BLaER1 treated with 17β-estradiol and CSF1 and Interleukin-3, amounts not matched to agents 10 nM and 100 nM (cell line): ENCODE measurements around the gene MPND.

ENCODE experiments used
- H3K27ac ChIP-seq, 11 experiments: shearing (Covaris generic); formaldehyde crosslinking; 2 replicates each; pipeline ENCODE4 v1.8.1; 2022
- H3K27me3 ChIP-seq, 11 experiments: shearing (Covaris generic); formaldehyde crosslinking; 2 replicates each; pipeline ENCODE4 v1.8.1; 2022
- H3K36me3 ChIP-seq, 11 experiments: shearing (Covaris generic); formaldehyde crosslinking; 2 replicates each; pipeline ENCODE4 v1.8.1; 2022
- H3K4me1 ChIP-seq, 10 experiments: shearing (Covaris generic); formaldehyde crosslinking; 2 replicates each; pipeline ENCODE4 v1.8.1; 2022
- H3K4me2 ChIP-seq, 11 experiments: shearing (Covaris generic); formaldehyde crosslinking; 2 replicates each; pipeline ENCODE4 v1.8.1; 2022
- H3K4me3 ChIP-seq, 10 experiments: shearing (Covaris generic); formaldehyde crosslinking; 2 replicates each; pipeline ENCODE4 v1.8.1; 2022
- H3K9ac ChIP-seq, 11 experiments: shearing (Covaris generic); formaldehyde crosslinking; 2 replicates each; pipeline ENCODE4 v1.8.1; 2022
- H3K9me3 ChIP-seq, 11 experiments: shearing (Covaris generic); formaldehyde crosslinking; replicated peaks in 1 of 11; 2 replicates each; pipeline ENCODE4 v1.8.1; 2022
- H4K20me1 ChIP-seq, 11 experiments: shearing (Covaris generic); formaldehyde crosslinking; 2 replicates each; pipeline ENCODE4 v1.8.1; 2022
- Cebpa-rat ChIP-seq, 11 experiments: shearing (Covaris generic); IDR thresholded peaks; 2 replicates each; pipeline ENCODE4 v1.8.1; 2022

Gene MPND

DNA sequence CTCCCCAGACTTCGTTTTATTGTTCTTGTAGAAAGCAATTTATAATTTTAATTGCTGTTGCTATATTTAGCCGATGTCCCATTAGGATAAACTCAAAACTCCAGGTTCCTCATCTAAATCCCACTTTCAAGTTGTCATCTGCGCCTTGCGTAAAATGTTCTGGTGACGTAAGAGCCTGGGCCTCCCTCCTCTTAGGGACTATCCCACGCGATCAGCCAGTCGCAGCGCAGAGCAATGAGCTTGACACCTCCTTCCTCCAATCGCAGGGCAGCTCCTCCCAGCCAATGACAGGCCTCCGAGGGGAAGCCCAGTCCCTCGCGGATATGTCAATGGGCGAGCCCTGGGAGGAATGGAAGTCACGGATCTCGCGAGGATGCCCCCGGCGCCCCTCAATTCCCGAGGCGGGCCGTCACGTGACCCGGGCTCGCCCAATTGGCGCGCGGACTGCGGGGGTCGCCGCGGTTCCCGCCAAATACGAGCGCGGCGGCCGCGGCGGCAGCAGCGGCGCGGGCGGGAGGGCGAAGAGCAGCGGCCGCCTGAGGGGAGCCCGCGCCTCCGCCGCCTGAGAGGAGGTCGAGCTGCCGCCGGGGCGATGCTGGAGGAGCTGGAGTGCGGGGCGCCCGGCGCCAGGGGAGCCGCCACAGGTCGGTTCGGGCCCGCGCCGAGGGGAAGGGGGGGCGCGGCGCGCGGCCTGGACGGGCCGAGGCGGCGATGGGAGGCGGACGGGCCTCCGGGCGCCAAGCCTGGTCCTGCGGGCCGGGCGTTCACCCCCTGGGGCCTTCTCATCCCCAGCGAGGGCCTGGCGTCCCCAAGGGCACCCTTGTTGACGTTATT, 59.0 kb downstream of the MPND start, which contains the start of gene CHAF1A:
CHAF1A (plus strand) TSS at position 470 of the 834 bp plus-strand sequence; CDS start at position 593, 123 bp downstream.
- Histone ChIP-seq H3K27ac (peak within 1 kb of the TSS; percentile 71 to 99 (median 97)), H3K36me3 (peaks cover 9 to 54% (median 37%) of the 10 kb centered on the region in 11 experiments), H3K4me3 (peak within 1 kb of the TSS; percentile 90 to 99 (median 96)), H3K9me3 (peaks cover 0 to 3% (median 0%) of the 10 kb centered on the region in 11 experiments; a peak in 1 of 22 replicates), H3K27me3 (no peaks in the 10 kb centered on the region), H3K9ac (peak within 1 kb of the TSS; percentile 90 to 99 (median 98)), H4K20me1 (peaks cover 17 to 76% (median 66%) of the 10 kb centered on the region in 11 experiments), H3K4me1 (peaks cover 45 to 73% (median 66%) of the 10 kb centered on the region in 10 experiments), H3K4me2 (peak within 1 kb of the TSS; percentile 86 to 98 (median 95))
- peak in 2 of 11 experiments; percentile 57 to 58; a peak in 4 of 22 replicates for TF ChIP-seq Cebpa-rat (IDR thresholded peaks at IDR 0.05)

DNA sequence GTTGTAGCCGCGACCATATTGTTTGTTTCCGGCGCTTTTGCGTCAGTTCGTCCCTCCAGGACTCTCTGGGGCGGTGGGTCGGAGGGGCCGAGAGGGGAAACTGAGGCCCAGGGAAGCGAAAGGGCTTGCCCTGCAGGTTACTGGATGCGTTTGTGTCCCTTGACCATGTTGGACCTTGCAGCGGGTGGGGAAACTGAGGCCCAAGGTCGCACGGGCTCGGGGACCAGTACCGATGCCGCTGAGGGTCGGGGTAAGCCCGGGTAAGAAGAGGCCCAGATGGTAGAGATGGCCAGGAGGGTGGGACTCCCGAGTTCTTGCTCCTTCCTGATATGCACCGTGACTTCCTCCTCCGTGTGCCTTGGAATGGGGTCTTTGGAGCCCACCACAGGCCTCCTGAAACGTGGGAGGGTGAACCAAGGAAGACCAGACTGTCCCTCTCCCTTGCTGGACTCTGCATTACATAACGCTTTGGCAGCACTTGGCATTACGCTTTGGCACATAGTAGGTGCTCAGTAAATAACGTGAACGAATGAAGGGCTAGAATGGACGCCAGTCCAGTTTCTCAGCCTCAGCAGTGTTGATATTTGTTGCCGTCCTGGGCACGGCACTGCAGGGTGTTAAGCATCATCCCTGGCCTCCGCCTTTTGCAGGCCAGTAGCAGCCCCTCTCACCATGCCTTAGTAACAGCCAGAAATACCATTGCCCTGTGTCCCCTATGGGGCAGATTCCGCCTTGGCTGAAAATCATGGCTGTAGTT, 59.8 kb downstream of the MPND start:
- peaks cover under 1 to 54% (median 37%) of the 10 kb centered on the region in 11 experiments; a peak in 20 of 22 replicates for H3K36me3 ChIP-seq
- H3K9me3 ChIP-seq: peaks cover 0 to 3% (median 0%) of the 10 kb centered on the region in 11 experiments; a peak in 1 of 22 replicates
- TF ChIP-seq Cebpa-rat (IDR thresholded peaks at IDR 0.05): no peak; a peak in 1 of 22 replicates
- H3K4me3 ChIP-seq: peak overlapping the region; percentile 90 to 99 (median 96)
- peaks cover 37 to 65% (median 60%) of the 10 kb centered on the region in 10 experiments for H3K4me1 ChIP-seq
- H4K20me1 ChIP-seq: peaks cover 9 to 76% (median 66%) of the 10 kb centered on the region in 11 experiments; a peak in 21 of 22 replicates
- no peaks in the 10 kb centered on the region for H3K27me3 ChIP-seq
- peak overlapping the region; percentile 86 to 98 (median 95) for H3K4me2 ChIP-seq
- peak overlapping the region; percentile 71 to 99 (median 97); a peak in 21 of 22 replicates for H3K27ac ChIP-seq
- peak overlapping the region; percentile 90 to 99 (median 98) for H3K9ac ChIP-seq

- Histone ChIP-seq H3K27ac (no peak overlapping the region), H4K20me1 (peaks cover 0 to 84% (median 79%) of the 10 kb centered on the region in 11 experiments; a peak in 17 of 22 replicates), H3K4me2 (peak overlapping the region in 9 of 11 experiments; percentile 86 to 98 (median 94); a peak in 16 of 22 replicates), H3K27me3 (no peaks in the 10 kb centered on the region), H3K4me1 (peaks cover 25 to 47% (median 44%) of the 10 kb centered on the region in 10 experiments), H3K36me3 (peaks cover 21 to 73% (median 61%) of the 10 kb centered on the region in 11 experiments), H3K9ac (peak overlapping the region in 6 of 11 experiments; percentile 12 to 99 (median 72); a peak in 7 of 22 replicates), H3K9me3 (no peaks in the 10 kb centered on the region), H3K4me3 (no peak overlapping the region)
- TF ChIP-seq Cebpa-rat (IDR thresholded peaks at IDR 0.05): no peak
Measured at GRCh38 chr19:4405977-4406376, 62.6 kb downstream of the MPND start.

GRCh38 chr19:4406626-4407025, 63.3 kb downstream of the MPND start:
- Histone ChIP-seq H3K9ac (peak overlapping the region in 1 of 11 experiments; percentile 17; a peak in 2 of 22 replicates), H4K20me1 (peaks cover 0 to 90% (median 86%) of the 10 kb centered on the region in 11 experiments; a peak in 17 of 22 replicates)
- TF ChIP-seq Cebpa-rat (IDR thresholded peaks at IDR 0.05): no peak

GRCh38 chr19:4409123-4409933, 66.0 kb downstream of the MPND start:
- Histone ChIP-seq H3K9ac (peak overlapping the region in 2 of 11 experiments; percentile 22 to 23; a peak in 3 of 22 replicates), H3K27ac (no peak overlapping the region), H3K9me3 (no peaks in the 10 kb centered on the region), H3K4me1 (peaks cover 2 to 26% (median 21%) of the 10 kb centered on the region in 10 experiments; a peak in 19 of 20 replicates), H3K36me3 (peaks cover 37 to 100% (median 94%) of the 10 kb centered on the region in 11 experiments), H4K20me1 (peaks cover 0 to 100% (median 100%) of the 10 kb centered on the region in 11 experiments; a peak in 18 of 22 replicates), H3K27me3 (no peaks in the 10 kb centered on the region), H3K4me3 (no peak overlapping the region), H3K4me2 (no peak overlapping the region)
- no peak for TF ChIP-seq Cebpa-rat (IDR thresholded peaks at IDR 0.05)

More at GRCh38 chr19:4406626-4407025, 63.3 kb downstream of the MPND start:
- Histone ChIP-seq H3K9me3 (no peaks in the 10 kb centered on the region), H3K4me1 (peaks cover 18 to 41% (median 37%) of the 10 kb centered on the region in 10 experiments), H3K36me3 (peaks cover 22 to 80% (median 67%) of the 10 kb centered on the region in 11 experiments), H3K4me2 (peak overlapping the region in 2 of 11 experiments; percentile 95 to 98; a peak in 1 of 22 replicates), H3K27me3 (no peaks in the 10 kb centered on the region), H3K27ac (no peak overlapping the region), H3K4me3 (no peak overlapping the region)
